Ishikawa (cell line): ENCODE results near the gene CLASP1.

ENCODE experiments used
- CEBPB ChIP-seq: IDR thresholded peaks from 2 replicates; pipeline ENCODE4 v1.6.1; 2012
- CREB1 ChIP-seq: IDR thresholded peaks from 2 replicates; pipeline ENCODE4 v1.6.1; 2012; ENCODE audit warnings: low read depth
- EGR1 ChIP-seq: IDR thresholded peaks from 2 replicates; pipeline ENCODE4 v1.6.1; 2012
- FOXM1 ChIP-seq: IDR thresholded peaks from 2 replicates; pipeline ENCODE4 v1.6.1; 2012; ENCODE audit warnings: low read depth, borderline replicate concordance
- MAX ChIP-seq: IDR thresholded peaks from 2 replicates; pipeline ENCODE4 v1.6.1; 2012
- REST ChIP-seq: IDR thresholded peaks from 2 replicates; pipeline ENCODE4 v1.6.1; 2012; ENCODE audit warnings: low read depth, mild to moderate bottlenecking
- TCF12 ChIP-seq: IDR thresholded peaks from 2 replicates; pipeline ENCODE4 v1.6.1; 2012; ENCODE audit warnings: low read depth
- YY1 ChIP-seq: IDR thresholded peaks from 2 replicates; pipeline ENCODE4 v1.6.1; 2012; ENCODE audit warnings: low read depth
- TF ChIP-seq, protein P1 (sequence below): IDR thresholded peaks from 2 replicates; pipeline ENCODE4 v1.6.1; 2012

- TF ChIP-seq MAX (no peak), REST (no peak), CEBPB (peak; percentile 22; the same call in 1 of the 2 replicates), EGR1 (no peak), FOXM1 (no peak), YY1 (no peak), TCF12 (no peak), CREB1 (no peak)
- TF ChIP-seq, protein P1, sequence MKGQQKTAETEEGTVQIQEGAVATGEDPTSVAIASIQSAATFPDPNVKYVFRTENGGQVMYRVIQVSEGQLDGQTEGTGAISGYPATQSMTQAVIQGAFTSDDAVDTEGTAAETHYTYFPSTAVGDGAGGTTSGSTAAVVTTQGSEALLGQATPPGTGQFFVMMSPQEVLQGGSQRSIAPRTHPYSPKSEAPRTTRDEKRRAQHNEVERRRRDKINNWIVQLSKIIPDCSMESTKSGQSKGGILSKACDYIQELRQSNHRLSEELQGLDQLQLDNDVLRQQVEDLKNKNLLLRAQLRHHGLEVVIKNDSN: no peak
These were observed 10.9 kb downstream of the CLASP1 start for GRCh38 chr2:121638333-121638732.
